Measurements from ENCODE around the gene PREB. TPM values are rescaled to one million over a fixed set of nuclear protein-coding genes. Genes with fewer than 3 reads are reported as not detected.

PREB gene
- total and polyA plus RNA-seq, 4 donors = 25.8 to 66.8 (median 43.5) TPM

DNA sequence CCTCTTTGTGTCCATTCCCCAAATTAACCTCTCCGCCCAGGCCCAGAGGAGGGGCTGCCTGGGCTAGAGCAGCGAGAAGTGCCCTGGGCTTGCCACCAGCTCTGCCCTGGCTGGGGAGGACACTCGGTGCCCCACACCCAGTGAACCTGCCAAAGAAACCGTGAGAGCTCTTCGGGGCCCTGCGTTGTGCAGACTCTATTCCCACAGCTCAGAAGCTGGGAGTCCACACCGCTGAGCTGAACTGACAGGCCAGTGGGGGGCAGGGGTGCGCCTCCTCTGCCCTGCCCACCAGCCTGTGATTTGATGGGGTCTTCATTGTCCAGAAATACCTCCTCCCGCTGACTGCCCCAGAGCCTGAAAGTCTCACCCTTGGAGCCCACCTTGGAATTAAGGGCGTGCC is 34.4 kb downstream of the PREB start:
- Histone ChIP-seq H3K4me1 (ENCODE audit: control insufficient read depth in 5 of 5, insufficient read depth in 5 of 5, low read length in 5 of 5) (peaks cover 0 to 10% (median 7%) of the 10 kb centered on the region in 5 donors), H3K9ac (ENCODE audit: insufficient read depth in 1 of 2, low read length in 2 of 2) (no peak overlapping the region), H3K9me3 (ENCODE audit: control insufficient read depth in 4 of 4, insufficient read depth in 3 of 4, low read length in 3 of 4) (no peaks in the 10 kb centered on the region), H3K27ac (ENCODE audit: low read depth in 1 of 2, low read length in 1 of 2) (no peak overlapping the region), H3K4me3 (no peak overlapping the region), H3K36me3 (ENCODE audit: control insufficient read depth in 4 of 4, insufficient read depth in 4 of 4, low read length in 4 of 4) (no peaks in the 10 kb centered on the region), H3K27me3 (ENCODE audit: control insufficient read depth in 3 of 3, insufficient read depth in 3 of 3, low read length in 2 of 3) (no peaks in the 10 kb centered on the region)
- DNase-seq (no peak), ATAC-seq (ENCODE audit: insufficient read depth, low FRiP score) (no peak)
- 89 to 91% methylated on average over 10 of the region's 10 CpGs for WGBS, 2 donors
- no peak for TF ChIP-seq CTCF (IDR thresholded peaks at IDR 0.05; ENCODE audit: control extremely low read depth, extremely low read depth)

DNA sequence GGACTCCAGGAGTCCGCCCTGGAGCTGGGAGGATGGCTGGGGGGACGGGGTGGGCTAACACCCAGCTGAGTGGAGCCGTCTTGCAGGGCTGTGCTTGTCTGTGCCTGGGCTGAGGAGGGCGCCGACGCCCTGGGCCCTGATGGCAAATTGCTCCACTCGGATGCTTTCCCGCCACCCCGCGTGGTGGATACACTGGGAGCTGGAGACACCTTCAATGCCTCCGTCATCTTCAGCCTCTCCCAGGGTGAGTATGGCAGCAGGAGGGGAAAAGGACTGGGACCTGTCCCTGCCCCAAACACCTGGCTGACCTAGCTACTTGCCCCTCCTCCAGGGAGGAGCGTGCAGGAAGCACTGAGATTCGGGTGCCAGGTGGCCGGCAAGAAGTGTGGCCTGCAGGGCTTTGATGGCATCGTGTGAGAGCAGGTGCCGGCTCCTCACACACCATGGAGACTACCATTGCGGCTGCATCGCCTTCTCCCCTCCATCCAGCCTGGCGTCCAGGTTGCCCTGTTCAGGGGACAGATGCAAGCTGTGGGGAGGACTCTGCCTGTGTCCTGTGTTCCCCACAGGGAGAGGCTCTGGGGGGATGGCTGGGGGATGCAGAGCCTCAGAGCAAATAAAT is 35.0 kb downstream of the PREB start:
- no peaks in the 10 kb centered on the region for H3K27me3 ChIP-seq (ENCODE audit: control insufficient read depth in 3 of 3, insufficient read depth in 3 of 3, low read length in 2 of 3)
- DNase-seq (no peak), ATAC-seq (ENCODE audit: insufficient read depth, low FRiP score) (no peak)
- 94 to 95% methylated on average over 19 of the region's 19 CpGs for WGBS, 2 donors
- H3K9ac ChIP-seq (ENCODE audit: insufficient read depth in 1 of 2, low read length in 2 of 2) = no peak overlapping the region
- H3K4me1 ChIP-seq (ENCODE audit: control insufficient read depth in 5 of 5, insufficient read depth in 5 of 5, low read length in 5 of 5) = peaks cover 0 to 10% (median 7%) of the 10 kb centered on the region in 5 donors
- no peak overlapping the region for H3K4me3 ChIP-seq
- H3K36me3 ChIP-seq (ENCODE audit: control insufficient read depth in 4 of 4, insufficient read depth in 4 of 4, low read length in 4 of 4) = no peaks in the 10 kb centered on the region
- H3K27ac ChIP-seq (ENCODE audit: low read depth in 1 of 2, low read length in 1 of 2) = no peak overlapping the region
- no peaks in the 10 kb centered on the region for H3K9me3 ChIP-seq (ENCODE audit: control insufficient read depth in 4 of 4, insufficient read depth in 3 of 4, low read length in 3 of 4)
- no peak for TF ChIP-seq CTCF (IDR thresholded peaks at IDR 0.05; ENCODE audit: control extremely low read depth, extremely low read depth)

- Histone ChIP-seq H3K27ac (ENCODE audit: low read depth in 1 of 2, low read length in 1 of 2) (no peak overlapping the region), H3K36me3 (ENCODE audit: control insufficient read depth in 4 of 4, insufficient read depth in 4 of 4, low read length in 4 of 4) (no peaks in the 10 kb centered on the region), H3K4me1 (ENCODE audit: control insufficient read depth in 5 of 5, insufficient read depth in 5 of 5, low read length in 5 of 5) (peaks cover 0 to 10% (median 7%) of the 10 kb centered on the region in 5 donors), H3K27me3 (ENCODE audit: control insufficient read depth in 3 of 3, insufficient read depth in 3 of 3, low read length in 2 of 3) (no peaks in the 10 kb centered on the region), H3K4me3 (no peak overlapping the region), H3K9me3 (ENCODE audit: control insufficient read depth in 4 of 4, insufficient read depth in 3 of 4, low read length in 3 of 4) (no peaks in the 10 kb centered on the region), H3K9ac (ENCODE audit: insufficient read depth in 1 of 2, low read length in 2 of 2) (no peak overlapping the region)
- 92 to 93% methylated on average over 14 of the region's 14 CpGs for WGBS, 2 donors
- no peak for TF ChIP-seq CTCF (IDR thresholded peaks at IDR 0.05; ENCODE audit: control extremely low read depth, extremely low read depth)
- no peak for ATAC-seq (ENCODE audit: insufficient read depth, low FRiP score)
- DNase-seq = no peak
These were observed 37.1 kb downstream of the PREB start for GRCh38 chr2:27097341-27097740.

Data from lung (tissue), 12 donors.